GM12874 (cell line): ENCODE measurements around the gene JHY.

Source experiments
- TF ChIP-seq, protein P1 (sequence below): IDR thresholded peaks from 2 replicates; pipeline ENCODE4 v1.5.1; 2011; ENCODE audit warnings: low read depth, mild to moderate bottlenecking, control low read depth, low read length, moderate library complexity; ENCODE audit not compliant: insufficient read depth

Gene JHY

GRCh38 chr11:122979815-122980595 is 97.4 kb downstream of the JHY start:
- TF ChIP-seq, protein P1, sequence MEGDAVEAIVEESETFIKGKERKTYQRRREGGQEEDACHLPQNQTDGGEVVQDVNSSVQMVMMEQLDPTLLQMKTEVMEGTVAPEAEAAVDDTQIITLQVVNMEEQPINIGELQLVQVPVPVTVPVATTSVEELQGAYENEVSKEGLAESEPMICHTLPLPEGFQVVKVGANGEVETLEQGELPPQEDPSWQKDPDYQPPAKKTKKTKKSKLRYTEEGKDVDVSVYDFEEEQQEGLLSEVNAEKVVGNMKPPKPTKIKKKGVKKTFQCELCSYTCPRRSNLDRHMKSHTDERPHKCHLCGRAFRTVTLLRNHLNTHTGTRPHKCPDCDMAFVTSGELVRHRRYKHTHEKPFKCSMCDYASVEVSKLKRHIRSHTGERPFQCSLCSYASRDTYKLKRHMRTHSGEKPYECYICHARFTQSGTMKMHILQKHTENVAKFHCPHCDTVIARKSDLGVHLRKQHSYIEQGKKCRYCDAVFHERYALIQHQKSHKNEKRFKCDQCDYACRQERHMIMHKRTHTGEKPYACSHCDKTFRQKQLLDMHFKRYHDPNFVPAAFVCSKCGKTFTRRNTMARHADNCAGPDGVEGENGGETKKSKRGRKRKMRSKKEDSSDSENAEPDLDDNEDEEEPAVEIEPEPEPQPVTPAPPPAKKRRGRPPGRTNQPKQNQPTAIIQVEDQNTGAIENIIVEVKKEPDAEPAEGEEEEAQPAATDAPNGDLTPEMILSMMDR: no peak

GRCh38 chr11:122981388-122982264 is 99.1 kb downstream of the JHY start, which contains the start of gene BSX:
Gene BSX, minus strand, starts transcription at chr11:122981834. Its CDS starts 163 bp downstream, at chr11:122981671.
- TF ChIP-seq, protein P1: no peak

- TF ChIP-seq, protein P1: no peak
Observed at GRCh38 chr11:122983438-122984185, 101.1 kb downstream of the JHY start.

DNA sequence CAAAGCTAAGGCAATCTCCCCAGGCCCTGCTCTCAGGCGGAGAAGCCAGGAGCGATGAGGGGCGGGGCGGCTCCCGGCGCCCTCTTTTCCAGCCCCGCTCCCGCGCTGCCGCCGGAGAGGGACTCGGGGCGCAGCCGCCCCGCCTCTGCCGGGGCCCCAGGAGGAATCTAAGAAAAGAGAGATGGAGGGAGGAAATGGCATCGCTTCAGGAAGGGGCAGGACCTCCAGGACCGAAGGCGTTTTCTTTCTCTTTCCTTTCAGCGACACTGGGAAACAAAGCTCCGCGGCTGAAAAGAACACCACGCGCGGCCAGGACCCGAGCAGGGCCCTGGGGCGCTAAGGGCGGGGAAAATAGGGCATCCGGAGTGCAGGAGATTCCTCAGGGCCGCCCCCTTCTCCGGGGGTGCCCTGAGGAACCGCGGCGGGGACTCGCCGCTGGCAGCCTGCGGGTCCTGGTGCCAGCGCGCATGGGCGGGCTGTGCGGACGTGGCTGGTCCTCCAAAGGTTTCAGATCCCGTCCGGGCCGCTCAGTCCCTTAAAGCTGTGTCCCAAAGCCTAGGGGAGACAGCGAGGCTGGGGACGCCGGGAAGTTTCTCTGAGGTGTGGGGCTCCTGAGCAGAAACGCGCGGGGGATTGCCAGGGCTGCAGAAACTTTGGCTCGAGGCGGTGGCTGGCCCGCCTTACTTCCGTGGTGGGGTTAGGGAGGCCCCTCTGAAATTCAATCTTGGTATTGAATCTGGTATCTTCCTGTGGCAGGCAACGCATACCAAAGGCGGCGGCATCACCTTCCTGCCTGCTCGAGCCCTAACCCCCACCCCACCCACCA is 101.8 kb downstream of the JHY start:
- TF ChIP-seq, protein P1: no peak

- TF ChIP-seq, protein P1: no peak
Observed at GRCh38 chr11:122995526-122995925, 113.0 kb downstream of the JHY start.

DNA sequence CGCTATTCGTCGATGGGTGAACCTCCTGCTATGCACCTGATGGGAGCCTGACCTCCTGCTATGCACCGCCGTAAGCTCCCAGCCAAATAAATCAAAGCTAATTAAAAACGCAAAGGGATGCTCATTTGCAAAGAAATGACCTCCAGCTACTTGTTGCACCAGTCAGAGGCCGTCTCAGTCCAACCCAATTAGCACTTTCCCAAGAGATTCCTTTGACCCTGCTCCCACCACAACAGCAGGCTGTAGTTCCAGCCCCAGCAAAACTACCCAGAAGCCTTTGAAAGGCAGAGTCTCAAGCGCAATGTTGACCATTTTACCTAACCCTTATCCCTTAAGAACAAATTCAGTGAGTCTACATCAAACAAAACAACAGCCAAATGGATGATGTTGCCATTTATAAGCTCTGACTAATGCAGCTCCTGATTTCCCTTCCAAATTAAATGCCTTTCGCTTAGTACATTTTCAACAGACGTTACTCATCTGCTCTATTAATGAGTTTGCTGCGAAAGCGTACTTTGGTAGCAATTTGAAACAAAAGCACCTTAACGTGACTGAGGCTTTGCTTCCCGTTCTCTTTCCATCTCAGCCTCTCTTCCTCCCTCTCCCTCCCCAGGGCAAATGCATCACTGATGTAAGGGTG is 116.3 kb downstream of the JHY start:
- TF ChIP-seq, protein P1: no peak
